RWPE2 (cell line): ENCODE results near the gene EIF5B.

Source experiments
- ATAC-seq: fragments of 200-7000 bp; cut with Tn5 transposase; 3 replicates; pipeline ENCODE4 v1.9.1; 2021; ENCODE audit warnings: low read depth
- DNase-seq: peaks from one replicate; pipeline ENCODE4 v3.0.0-alpha.2; 2020; ENCODE audit warnings: low spot score
- H3K27ac ChIP-seq: fragments of 450-650 bp; 2 replicates; pipeline ENCODE4 v1.5.1; 2017; ENCODE audit warnings: mild to moderate bottlenecking; ENCODE audit not compliant: poor library complexity, severe bottlenecking
- H3K27me3 ChIP-seq: fragments of 250-450 bp; sonication (Bioruptor Pico); 2 replicates; pipeline ENCODE4 v1.5.1; 2021; ENCODE audit warnings: mild to moderate bottlenecking, moderate library complexity; ENCODE audit not compliant: insufficient read depth, poor library complexity, severe bottlenecking
- H3K36me3 ChIP-seq: fragments of 250-450 bp; sonication (Bioruptor Pico); 2 replicates; pipeline ENCODE4 v1.5.1; 2020; ENCODE audit warnings: low read depth, mild to moderate bottlenecking, moderate library complexity
- H3K4me1 ChIP-seq: fragments of 250-450 bp; sonication (Bioruptor Pico); 2 replicates; pipeline ENCODE4 v1.5.1; 2021; ENCODE audit warnings: mild to moderate bottlenecking, moderate library complexity; ENCODE audit not compliant: insufficient read depth, poor library complexity, severe bottlenecking
- H3K4me3 ChIP-seq: fragments of 250-450 bp; sonication (Bioruptor Pico); 2 replicates; pipeline ENCODE4 v1.5.1; 2021; ENCODE audit warnings: mild to moderate bottlenecking, moderate library complexity; ENCODE audit not compliant: severe bottlenecking
- H3K9me3 ChIP-seq: fragments of 250-450 bp; sonication (Bioruptor Pico); 2 replicates; pipeline ENCODE4 v1.5.1; 2021; ENCODE audit warnings: mild to moderate bottlenecking, moderate library complexity; ENCODE audit not compliant: severe bottlenecking
- CTCF ChIP-seq: fragments of 450-650 bp; IDR thresholded peaks from one replicate; pipeline ENCODE4 v1.5.1; 2017; ENCODE audit warnings: mild to moderate bottlenecking, moderate library complexity; ENCODE audit not compliant: poor library complexity, severe bottlenecking

Gene EIF5B

DNA sequence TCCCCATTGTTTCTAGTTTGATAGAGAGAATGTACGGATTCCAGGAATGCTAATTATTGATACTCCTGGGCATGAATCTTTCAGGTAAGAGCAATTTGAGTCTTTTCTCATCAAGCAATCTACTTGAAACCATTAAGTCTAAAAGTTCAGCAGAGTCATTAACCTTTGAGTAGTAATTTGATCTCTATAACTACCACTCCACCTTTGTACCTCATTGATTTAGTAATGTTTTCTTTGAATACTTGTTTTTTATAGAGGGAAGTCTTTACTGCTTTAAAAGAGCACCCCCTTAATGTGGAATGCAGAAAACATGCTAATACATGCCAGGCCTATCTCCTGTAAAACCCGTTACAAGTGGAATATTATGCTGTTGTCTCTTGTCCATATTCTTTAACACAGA, 45.0 kb downstream of the EIF5B start:
- no peak overlapping the region for H3K4me3 ChIP-seq
- no peaks in the 10 kb centered on the region for H3K4me1 ChIP-seq
- peaks cover 77% of the 10 kb centered on the region for H3K36me3 ChIP-seq
- ATAC-seq (no peak), DNase-seq (no peak)
- no peak for TF ChIP-seq CTCF
- no peaks in the 10 kb centered on the region for H3K9me3 ChIP-seq
- H3K27me3 ChIP-seq = no peaks in the 10 kb centered on the region
- no peak overlapping the region for H3K27ac ChIP-seq

GRCh38 chr2:99386011-99386410, 48.8 kb downstream of the EIF5B start:
- Histone ChIP-seq H3K9me3 (no peaks in the 10 kb centered on the region), H3K27ac (no peak overlapping the region), H3K4me3 (no peak overlapping the region), H3K4me1 (no peaks in the 10 kb centered on the region), H3K27me3 (no peaks in the 10 kb centered on the region), H3K36me3 (peaks cover 76% of the 10 kb centered on the region)
- no peak for TF ChIP-seq CTCF
- DNase-seq (no peak), ATAC-seq (no peak)

GRCh38 chr2:99388892-99389291, 51.7 kb downstream of the EIF5B start:
- no peak for TF ChIP-seq CTCF
- DNase-seq (no peak), ATAC-seq (no peak)
- H3K4me1 ChIP-seq = no peaks in the 10 kb centered on the region
- H3K9me3 ChIP-seq = no peaks in the 10 kb centered on the region
- H3K4me3 ChIP-seq = no peak overlapping the region
- no peak overlapping the region for H3K27ac ChIP-seq
- H3K36me3 ChIP-seq = peaks cover 72% of the 10 kb centered on the region
- no peaks in the 10 kb centered on the region for H3K27me3 ChIP-seq

DNA sequence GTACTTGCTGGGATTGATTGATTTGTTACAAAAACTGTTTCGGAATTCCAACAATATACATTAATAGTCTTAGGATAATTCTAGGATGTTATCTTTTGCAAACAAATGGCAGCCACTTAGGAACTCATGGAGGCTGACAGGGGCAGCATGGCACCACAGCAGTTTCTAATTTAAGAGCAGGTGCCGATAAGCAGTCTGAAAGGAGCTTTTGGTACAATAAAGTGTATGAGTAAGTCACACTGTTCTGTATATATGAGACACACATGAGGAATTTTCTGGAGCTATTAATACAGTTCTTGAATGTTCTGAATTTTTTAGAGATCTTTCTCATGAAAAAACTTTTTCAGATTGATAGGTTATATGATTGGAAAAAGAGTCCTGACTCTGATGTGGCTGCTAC, 52.2 kb downstream of the EIF5B start:
- no peaks in the 10 kb centered on the region for H3K9me3 ChIP-seq
- H3K4me1 ChIP-seq = no peaks in the 10 kb centered on the region
- ATAC-seq (no peak), DNase-seq (no peak)
- TF ChIP-seq CTCF = no peak
- H3K4me3 ChIP-seq = no peak overlapping the region
- H3K36me3 ChIP-seq = peaks cover 77% of the 10 kb centered on the region
- H3K27ac ChIP-seq = no peak overlapping the region
- H3K27me3 ChIP-seq = no peaks in the 10 kb centered on the region

DNA sequence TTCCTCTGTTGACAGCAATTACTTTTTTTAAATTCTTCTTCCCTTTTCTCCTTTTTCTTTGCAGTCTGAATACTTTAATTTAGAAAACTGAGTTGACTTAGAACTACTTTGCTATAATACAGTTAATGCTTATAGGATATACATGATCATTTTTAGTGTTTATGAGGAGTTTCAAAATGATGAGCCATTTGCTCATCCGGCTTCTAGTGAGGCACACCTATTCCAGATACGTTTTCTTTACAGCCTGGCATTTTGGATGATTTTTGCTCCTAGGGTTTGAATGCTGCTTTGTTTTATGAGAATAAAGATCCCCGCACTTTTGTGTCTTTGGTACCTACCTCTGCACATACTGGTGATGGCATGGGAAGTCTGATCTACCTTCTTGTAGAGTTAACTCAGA, 52.8 kb downstream of the EIF5B start:
- Histone ChIP-seq H3K4me3 (no peak overlapping the region), H3K4me1 (no peaks in the 10 kb centered on the region), H3K9me3 (no peaks in the 10 kb centered on the region), H3K27me3 (no peaks in the 10 kb centered on the region), H3K27ac (no peak overlapping the region), H3K36me3 (peaks cover 77% of the 10 kb centered on the region)
- no peak for TF ChIP-seq CTCF
- no peak for ATAC-seq
- no peak for DNase-seq
